Endothelial cell of umbilical vein (primary cell): ENCODE measurements around the gene SEC22C. TPM values are rescaled to one million over a fixed set of nuclear protein-coding genes. Genes with fewer than 3 reads are reported as not detected.

Experiments used
- BruUV-seq: library from RNA; stranded (reverse); fragments of 400-500 nt; replicated peaks from 2 replicates; lab custom pipeline; 2021; lab: Mats Ljungman, UMichigan
- CTCF ChIA-PET: fragments of 300-600, 350-600 bp; sonication (Branson Sonifier 250); formaldehyde crosslinking; loops from one replicate; lab custom pipeline; 2021; ENCODE audit warnings: antibody characterized with exemption, inconsistent platforms; lab: Charles Lee
- POLR2A ChIA-PET: fragments of 300-600, 350-600 bp; sonication (Branson Sonifier 250); formaldehyde crosslinking; loops from one replicate; lab custom pipeline; 2021; ENCODE audit warnings: antibody characterized with exemption, inconsistent platforms; lab: Charles Lee
- DNase-seq: peaks from one replicate; pipeline ENCODE4 v3.0.0-alpha.2; 2011; ENCODE audit warnings: low read depth, low spot score
- FAIRE-seq: peaks from 2 replicates; lab custom pipeline; 2011; peaks lifted over from hg19 to GRCh38; lab: Jason Lieb, UNC
- H2AFZ ChIP-seq: 2 replicates; pipeline ENCODE4 v1.6.0; 2012; ENCODE audit warnings: low read depth, low read length, control low read depth, inconsistent platforms
- H3K27ac ChIP-seq: 2 replicates; pipeline ENCODE4 v1.5.1; 2011; ENCODE audit warnings: low read depth, mild to moderate bottlenecking, control low read depth, low read length, moderate library complexity; ENCODE audit not compliant: insufficient read depth
- H3K27me3 ChIP-seq, 2 experiments: 2 replicates each; pipeline versions ENCODE4 v1.6.0 to v1.6.1; 2011; ENCODE audit warnings: low read length in 2 of 2, mixed read lengths in 1 of 2; ENCODE audit not compliant: control insufficient read depth in 2 of 2, insufficient read depth in 2 of 2
- H3K36me3 ChIP-seq, 2 experiments: 2 replicates in 1 of 2; 3 replicates in 1 of 2; pipeline ENCODE4 v1.5.1; 2011; ENCODE audit warnings: low read length in 2 of 2, mild to moderate bottlenecking in 1 of 2, moderate library complexity in 1 of 2; ENCODE audit not compliant: control insufficient read depth in 2 of 2, insufficient read depth in 2 of 2; ENCODE audit errors: extremely low read depth in 1 of 2
- H3K4me1 ChIP-seq: 3 replicates; pipeline ENCODE4 v1.5.1; 2011; ENCODE audit warnings: mild to moderate bottlenecking, low read length; ENCODE audit not compliant: control insufficient read depth, insufficient read depth; ENCODE audit errors: extremely low read depth
- H3K4me2 ChIP-seq: 2 replicates; pipeline ENCODE4 v1.6.1; 2011; ENCODE audit warnings: low read length, control low read depth, mixed read lengths; ENCODE audit not compliant: insufficient read depth
- H3K4me3 ChIP-seq, 3 experiments: fragments of 200-600 bp in 1 of 3; sonication (generic), shearing (Covaris generic) in 1 of 3; replicated peaks in 1 of 3; 2 replicates each; pipeline ENCODE4 v1.5.1; 2011 to 2016; ENCODE audit warnings: control low read depth in 3 of 3, low read length in 3 of 3, mild to moderate bottlenecking in 2 of 3, inconsistent platforms in 1 of 3, low read depth in 1 of 3, moderate library complexity in 1 of 3; ENCODE audit not compliant: insufficient read depth in 1 of 3
- H3K79me2 ChIP-seq: 2 replicates; pipeline ENCODE4 v1.6.0; 2012; ENCODE audit warnings: low read length, inconsistent platforms; ENCODE audit not compliant: control insufficient read depth, insufficient read depth
- H3K9ac ChIP-seq: replicated peaks from 2 replicates; pipeline ENCODE3; 2011; ENCODE audit warnings: low read length, control low read depth; ENCODE audit not compliant: insufficient read depth; ENCODE audit errors: extremely low read depth
- H3K9me1 ChIP-seq: replicated peaks from 3 replicates; pipeline ENCODE4 v1.6.0; 2011; ENCODE audit warnings: mild to moderate bottlenecking, low read length; ENCODE audit not compliant: control insufficient read depth, insufficient read depth; ENCODE audit errors: extremely low read depth
- H3K9me3 ChIP-seq: replicated peaks from 2 replicates; pipeline ENCODE4 v1.5.1; 2012; ENCODE audit warnings: low read length, inconsistent platforms; ENCODE audit not compliant: control insufficient read depth, insufficient read depth
- H4K20me1 ChIP-seq: replicated peaks from 2 replicates; pipeline ENCODE3; 2011; ENCODE audit warnings: mild to moderate bottlenecking, low read length; ENCODE audit not compliant: control insufficient read depth, insufficient read depth; ENCODE audit errors: extremely low read depth
- CTCF ChIP-seq, 2 donors: IDR thresholded peaks; 1 replicate in 1 of 2; 2 replicates in 1 of 2; pipeline ENCODE4 v1.5.1; 2011; ENCODE audit warnings: low read length in 2 of 2, mild to moderate bottlenecking in 2 of 2, moderate library complexity in 2 of 2, control low read depth in 1 of 2, inconsistent platforms in 1 of 2, low read depth in 1 of 2; ENCODE audit not compliant: insufficient read depth in 1 of 2; ENCODE audit errors: extremely low read depth in 1 of 2
- EZH2 ChIP-seq: IDR thresholded peaks from 2 replicates; pipeline ENCODE4 v1.6.1; 2012; ENCODE audit warnings: borderline replicate concordance, low read depth, mild to moderate bottlenecking, moderate library complexity, low read length, inconsistent platforms; ENCODE audit not compliant: severe bottlenecking
- FOS ChIP-seq: IDR thresholded peaks from 2 replicates; pipeline ENCODE4 v1.6.1; 2011; ENCODE audit warnings: mild to moderate bottlenecking, low read length, moderate library complexity, borderline replicate concordance; ENCODE audit not compliant: insufficient read depth
- GATA2 ChIP-seq: IDR thresholded peaks from 2 replicates; pipeline ENCODE4 v1.7.0; 2011; ENCODE audit warnings: low read depth, mild to moderate bottlenecking, moderate library complexity, mixed read lengths, low read length; ENCODE audit not compliant: insufficient read length, insufficient read depth
- JUN ChIP-seq: IDR thresholded peaks from 2 replicates; pipeline ENCODE4 v1.6.1; 2011; ENCODE audit warnings: borderline replicate concordance, low read depth; ENCODE audit not compliant: insufficient read length, insufficient read depth
- MAX ChIP-seq: IDR thresholded peaks from 2 replicates; pipeline ENCODE4 v1.6.1; 2011; ENCODE audit not compliant: insufficient read depth, insufficient read length
- MYC ChIP-seq: IDR thresholded peaks from one replicate; pipeline ENCODE4 v1.6.1; 2011; ENCODE audit warnings: mild to moderate bottlenecking, low read depth, low read length
- POLR2A ChIP-seq: IDR thresholded peaks from 2 replicates; pipeline ENCODE4 v1.6.1; 2012; ENCODE audit warnings: low read depth, mild to moderate bottlenecking, control low read depth, low read length
- POLR2AphosphoS5 ChIP-seq: IDR thresholded peaks from 2 replicates; pipeline ENCODE4 v1.6.1; 2012; ENCODE audit warnings: low read depth, mild to moderate bottlenecking, control low read depth, low read length, moderate library complexity; ENCODE audit not compliant: insufficient read depth
- dilution Hi-C: fragments of 300-500 bp; cut with MboI; formaldehyde crosslinking; loops from one replicate; pipeline ENCODE4 v1.15.0; 2019; ENCODE audit warnings: low sequenced_read_pairs; ENCODE audit not compliant: extremely low pct_ligation_motif_present
- intact Hi-C: fragments of 100-400 bp; cut with micrococcal nuclease; formaldehyde crosslinking; loops from one replicate; pipeline ENCODE4 v1.10.0; 2022
- polyA plus RNA-seq, 4 experiments: library from polyadenylated mRNA; depleted of rRNA in 3 of 4; stranded (reverse) in 3 of 4; unstranded in 1 of 4; fragments of >200 nt; gene quantifications; 2 replicates each; pipeline versions ENCODE4 v1.2.1 to v1.2.3, GENCODE V29; 2011 to 2012; ENCODE audit warnings: missing spikeins in 1 of 4
- total RNA-seq: library from RNA; stranded (reverse); gene quantifications from 2 replicates; pipeline ENCODE4 v1.2.3, GENCODE V29; 2021

The SEC22C gene
- total and polyA plus RNA-seq, 2 donors (not counting 3 experiments of a cell fraction or from before 2014, with no cell fraction given) = 43.9 to 61.9 TPM

GRCh38 chr3:42525736-42526345 is 55.9 kb downstream of the SEC22C start:
- Histone ChIP-seq H3K27me3 (peaks cover 0 to 2% of the 10 kb centered on the region in 2 experiments), H3K4me3 (no peak overlapping the region), H3K4me2 (no peak overlapping the region), H3K27ac (no peak overlapping the region), H3K36me3 (no peaks in the 10 kb centered on the region), H3K79me2 (no peaks in the 10 kb centered on the region), H3K9me1 (no peaks in the 10 kb centered on the region), H3K4me1 (no peaks in the 10 kb centered on the region), H2AFZ (no peak overlapping the region), H3K9ac (no peak overlapping the region), H4K20me1 (no peaks in the 10 kb centered on the region), H3K9me3 (no peaks in the 10 kb centered on the region)
- TF ChIP-seq MAX = no peak
- no peak for TF ChIP-seq POLR2A
- no peak for TF ChIP-seq EZH2
- no peak for TF ChIP-seq FOS
- TF ChIP-seq GATA2 = no peak
- no peak for TF ChIP-seq POLR2AphosphoS5
- no peak for TF ChIP-seq MYC
- intact Hi-C loops (no loop called here), dilution Hi-C loops (no loop called here)
- no peak for FAIRE-seq
- CTCF ChIA-PET = no interaction called here
- POLR2A ChIA-PET = no interaction called here
- DNase-seq = no peak
- BruUV-seq = no TSS peak

GRCh38 chr3:42525212-42525611 is 56.6 kb downstream of the SEC22C start:
- Histone ChIP-seq H2AFZ (no peak overlapping the region), H3K4me1 (peaks cover 2% of the 10 kb centered on the region), H3K9ac (no peak overlapping the region), H3K27ac (no peak overlapping the region), H3K79me2 (no peaks in the 10 kb centered on the region), H3K9me3 (no peaks in the 10 kb centered on the region), H3K4me3 (no peak overlapping the region), H4K20me1 (no peaks in the 10 kb centered on the region), H3K27me3 (peaks cover 0 to 2% of the 10 kb centered on the region in 2 experiments), H3K4me2 (no peak overlapping the region), H3K36me3 (no peaks in the 10 kb centered on the region), H3K9me1 (no peaks in the 10 kb centered on the region)
- no peak for DNase-seq
- ChIA-PET CTCF (interaction anchor here (2.4 kb wide), 1 partner anchor 14 kb away, joined by 5 read pairs; no protein-coding TSS in a partner anchor), POLR2A (no interaction called here)
- FAIRE-seq = no peak
- intact Hi-C loops (no loop called here), dilution Hi-C loops (no loop called here)
- TF ChIP-seq POLR2A (no peak), CTCF (IDR thresholded peaks at IDR 0.05; ENCODE audit: extremely low read depth in 1 of 2, insufficient read depth in 1 of 2, low read depth in 1 of 2, low read length in 2 of 2) (no peak), MAX (no peak), EZH2 (no peak), JUN (no peak), GATA2 (no peak), MYC (no peak), POLR2AphosphoS5 (no peak), FOS (no peak)
- BruUV-seq = no TSS peak
